ENCODE measurements around the gene U2AF2. TPM values are rescaled to one million over a fixed set of nuclear protein-coding genes. Genes with fewer than 3 reads are reported as not detected.

U2AF2 gene
- total and polyA plus RNA-seq, 2 experiments from 2014 or later = 73.1 to 233 TPM

DNA sequence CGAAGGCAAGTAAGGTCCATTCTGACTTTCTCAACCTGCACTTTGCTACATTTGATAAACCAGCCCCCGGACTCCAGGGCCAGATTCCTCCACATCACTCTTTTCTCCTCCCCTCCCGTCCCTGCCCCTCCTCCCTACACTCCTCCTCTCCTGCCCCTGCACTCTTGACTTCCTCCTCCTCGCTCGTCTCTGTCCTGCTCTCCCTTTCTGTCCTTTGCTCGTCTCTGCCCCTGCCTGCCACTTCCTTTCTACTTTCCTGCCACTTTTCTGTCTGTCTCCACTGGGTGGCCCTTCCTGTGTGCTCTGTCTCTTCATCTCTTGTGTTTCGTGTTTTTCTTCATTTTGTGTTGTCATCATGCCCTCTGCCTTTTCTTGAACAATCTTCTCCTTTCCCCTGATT is 7.0 kb downstream of the U2AF2 start:
- DNase-seq (ENCODE audit: low spot score) = no peak
- peaks cover under 1% of the 10 kb centered on the region; the same call in 2 of the 3 replicates for H3K9me3 Mint-ChIP-seq
- H3K79me2 ChIP-seq (replicated peaks; ENCODE audit: insufficient read depth) = peaks cover 94% of the 10 kb centered on the region

DNA sequence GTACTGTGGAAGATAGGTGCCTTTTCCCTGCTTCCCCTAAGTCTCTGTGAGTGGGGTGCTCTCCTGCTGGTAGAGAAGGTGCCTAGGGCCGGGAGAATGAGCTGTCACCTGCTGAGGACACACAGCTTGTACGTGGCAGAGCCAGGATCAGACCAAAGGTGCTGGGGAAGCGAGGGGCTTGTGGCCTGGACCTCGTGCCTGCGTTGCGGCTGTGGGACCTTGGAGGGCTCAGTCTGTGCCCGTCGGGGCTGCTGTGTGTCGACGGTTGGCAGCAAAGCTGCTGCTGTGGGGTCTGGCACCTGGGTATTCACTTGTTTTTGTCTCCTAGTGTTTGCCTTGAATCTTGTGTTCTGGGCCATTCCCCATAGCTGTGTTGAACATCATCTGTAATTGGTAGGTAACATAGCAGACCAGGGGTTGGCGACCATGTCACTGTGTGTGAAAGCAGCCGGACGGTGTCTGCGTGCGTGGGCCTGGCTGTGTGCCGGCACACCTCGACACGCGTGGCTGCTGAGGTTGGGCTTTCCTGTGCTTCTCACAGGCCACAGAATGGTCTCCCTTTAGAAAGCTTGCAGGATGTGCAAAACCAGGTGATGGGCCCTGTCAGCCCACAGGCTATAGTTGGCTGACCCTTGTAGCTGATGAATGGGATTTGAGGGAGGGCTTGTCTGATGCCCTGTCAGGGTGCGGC is 9.2 kb downstream of the U2AF2 start:
- Histone ChIP-seq H2AFZ (no peak overlapping the region), H3F3A (replicated peaks; ENCODE audit: low read depth) (peaks cover 9% of the 10 kb centered on the region; the same call in 1 of the 2 replicates), H3K36me3 (ENCODE audit: insufficient read depth) (peaks cover 37% of the 10 kb centered on the region), H4K20me1 (replicated peaks; ENCODE audit: insufficient read depth) (peaks cover 49% of the 10 kb centered on the region), H3K4me1 (ENCODE audit: insufficient read depth) (no peaks in the 10 kb centered on the region), H3K4me2 (no peak overlapping the region), H3K9me2 (ENCODE audit: insufficient read depth) (no peaks in the 10 kb centered on the region), H3K4me3 (no peak overlapping the region), H3K79me2 (replicated peaks; ENCODE audit: insufficient read depth) (peaks cover 94% of the 10 kb centered on the region), H3K27me3 (ENCODE audit: insufficient read depth) (no peaks in the 10 kb centered on the region), H3K27ac (ENCODE audit: low read depth) (no peak overlapping the region)
- Mint-ChIP-seq H3K27me3 (ENCODE audit: insufficient read depth, low read depth, poor library complexity) (peaks cover 19% of the 10 kb centered on the region), H3K4me1 (peaks cover 6% of the 10 kb centered on the region), H3K9me3 (peaks cover 5% of the 10 kb centered on the region; the same call in 2 of the 3 replicates), H3K27ac (no peak overlapping the region), H3K4me3 (no peak overlapping the region), H3K36me3 (ENCODE audit: low read depth) (peaks cover 90% of the 10 kb centered on the region)
- no peak for DNase-seq (ENCODE audit: low spot score)
- ATAC-seq = no peak
- TF ChIP-seq, protein P1, sequence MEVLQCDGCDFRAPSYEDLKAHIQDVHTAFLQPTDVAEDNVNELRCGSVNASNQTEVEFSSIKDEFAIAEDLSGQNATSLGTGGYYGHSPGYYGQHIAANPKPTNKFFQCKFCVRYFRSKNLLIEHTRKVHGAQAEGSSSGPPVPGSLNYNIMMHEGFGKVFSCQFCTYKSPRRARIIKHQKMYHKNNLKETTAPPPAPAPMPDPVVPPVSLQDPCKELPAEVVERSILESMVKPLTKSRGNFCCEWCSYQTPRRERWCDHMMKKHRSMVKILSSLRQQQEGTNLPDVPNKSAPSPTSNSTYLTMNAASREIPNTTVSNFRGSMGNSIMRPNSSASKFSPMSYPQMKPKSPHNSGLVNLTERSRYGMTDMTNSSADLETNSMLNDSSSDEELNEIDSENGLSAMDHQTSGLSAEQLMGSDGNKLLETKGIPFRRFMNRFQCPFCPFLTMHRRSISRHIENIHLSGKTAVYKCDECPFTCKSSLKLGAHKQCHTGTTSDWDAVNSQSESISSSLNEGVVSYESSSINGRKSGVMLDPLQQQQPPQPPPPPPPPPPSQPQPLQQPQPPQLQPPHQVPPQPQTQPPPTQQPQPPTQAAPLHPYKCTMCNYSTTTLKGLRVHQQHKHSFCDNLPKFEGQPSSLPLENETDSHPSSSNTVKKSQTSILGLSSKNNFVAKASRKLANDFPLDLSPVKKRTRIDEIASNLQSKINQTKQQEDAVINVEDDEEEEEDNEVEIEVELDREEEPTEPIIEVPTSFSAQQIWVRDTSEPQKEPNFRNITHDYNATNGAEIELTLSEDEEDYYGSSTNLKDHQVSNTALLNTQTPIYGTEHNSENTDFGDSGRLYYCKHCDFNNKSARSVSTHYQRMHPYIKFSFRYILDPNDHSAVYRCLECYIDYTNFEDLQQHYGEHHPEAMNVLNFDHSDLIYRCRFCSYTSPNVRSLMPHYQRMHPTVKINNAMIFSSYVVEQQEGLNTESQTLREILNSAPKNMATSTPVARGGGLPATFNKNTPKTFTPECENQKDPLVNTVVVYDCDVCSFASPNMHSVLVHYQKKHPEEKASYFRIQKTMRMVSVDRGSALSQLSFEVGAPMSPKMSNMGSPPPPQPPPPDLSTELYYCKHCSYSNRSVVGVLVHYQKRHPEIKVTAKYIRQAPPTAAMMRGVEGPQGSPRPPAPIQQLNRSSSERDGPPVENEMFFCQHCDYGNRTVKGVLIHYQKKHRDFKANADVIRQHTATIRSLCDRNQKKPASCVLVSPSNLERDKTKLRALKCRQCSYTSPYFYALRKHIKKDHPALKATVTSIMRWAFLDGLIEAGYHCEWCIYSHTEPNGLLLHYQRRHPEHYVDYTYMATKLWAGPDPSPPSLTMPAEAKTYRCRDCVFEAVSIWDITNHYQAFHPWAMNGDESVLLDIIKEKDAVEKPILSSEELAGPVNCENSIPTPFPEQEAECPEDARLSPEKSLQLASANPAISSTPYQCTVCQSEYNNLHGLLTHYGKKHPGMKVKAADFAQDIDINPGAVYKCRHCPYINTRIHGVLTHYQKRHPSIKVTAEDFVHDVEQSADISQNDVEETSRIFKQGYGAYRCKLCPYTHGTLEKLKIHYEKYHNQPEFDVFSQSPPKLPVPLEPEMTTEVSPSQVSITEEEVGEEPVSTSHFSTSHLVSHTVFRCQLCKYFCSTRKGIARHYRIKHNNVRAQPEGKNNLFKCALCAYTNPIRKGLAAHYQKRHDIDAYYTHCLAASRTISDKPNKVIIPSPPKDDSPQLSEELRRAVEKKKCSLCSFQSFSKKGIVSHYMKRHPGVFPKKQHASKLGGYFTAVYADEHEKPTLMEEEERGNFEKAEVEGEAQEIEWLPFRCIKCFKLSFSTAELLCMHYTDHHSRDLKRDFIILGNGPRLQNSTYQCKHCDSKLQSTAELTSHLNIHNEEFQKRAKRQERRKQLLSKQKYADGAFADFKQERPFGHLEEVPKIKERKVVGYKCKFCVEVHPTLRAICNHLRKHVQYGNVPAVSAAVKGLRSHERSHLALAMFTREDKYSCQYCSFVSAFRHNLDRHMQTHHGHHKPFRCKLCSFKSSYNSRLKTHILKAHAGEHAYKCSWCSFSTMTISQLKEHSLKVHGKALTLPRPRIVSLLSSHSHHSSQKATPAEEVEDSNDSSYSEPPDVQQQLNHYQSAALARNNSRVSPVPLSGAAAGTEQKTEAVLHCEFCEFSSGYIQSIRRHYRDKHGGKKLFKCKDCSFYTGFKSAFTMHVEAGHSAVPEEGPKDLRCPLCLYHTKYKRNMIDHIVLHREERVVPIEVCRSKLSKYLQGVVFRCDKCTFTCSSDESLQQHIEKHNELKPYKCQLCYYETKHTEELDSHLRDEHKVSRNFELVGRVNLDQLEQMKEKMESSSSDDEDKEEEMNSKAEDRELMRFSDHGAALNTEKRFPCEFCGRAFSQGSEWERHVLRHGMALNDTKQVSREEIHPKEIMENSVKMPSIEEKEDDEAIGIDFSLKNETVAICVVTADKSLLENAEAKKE (CRISPR knock-in tag; IDR thresholded peaks at IDR 0.05) = no peak

More for the DNA sequence above, 7.0 kb downstream of the U2AF2 start:
- H3K27ac ChIP-seq (ENCODE audit: low read depth) = no peak overlapping the region
- H4K20me1 ChIP-seq (replicated peaks; ENCODE audit: insufficient read depth) = peaks cover 58% of the 10 kb centered on the region
- Mint-ChIP-seq H3K36me3 (ENCODE audit: low read depth) (peaks cover 82% of the 10 kb centered on the region), H3K4me3 (no peak overlapping the region; the same call in 2 of the 3 replicates), H3K4me1 (peaks cover 24% of the 10 kb centered on the region), H3K27ac (no peak overlapping the region), H3K27me3 (ENCODE audit: insufficient read depth, low read depth, poor library complexity) (peaks cover 17% of the 10 kb centered on the region)
- no peak overlapping the region for H2AFZ ChIP-seq
- H3F3A ChIP-seq (replicated peaks; ENCODE audit: low read depth) = peaks cover 8% of the 10 kb centered on the region; the same call in 1 of the 2 replicates
- TF ChIP-seq ZNF114 (CRISPR knock-in tag; IDR thresholded peaks at IDR 0.05) (no peak), JUNB (IDR thresholded peaks at IDR 0.05; ENCODE audit: unreplicated experiment) (no peak), POLR2AphosphoS5 (IDR thresholded peaks at IDR 0.05; ENCODE audit: low read depth) (no peak), NANOG (IDR thresholded peaks at IDR 0.05; ENCODE audit: borderline replicate concordance) (no peak), ZNF331 (CRISPR knock-in tag; IDR thresholded peaks at IDR 0.05; ENCODE audit: low read depth) (no peak), STAT1 (IDR thresholded peaks at IDR 0.05; ENCODE audit: unreplicated experiment) (no peak), EZH2phosphoT487 (IDR thresholded peaks at IDR 0.05; ENCODE audit: unreplicated experiment) (no peak), CREB1 (CRISPR knock-in tag; IDR thresholded peaks at IDR 0.05; ENCODE audit: low read depth) (no peak)
- TF ChIP-seq, protein P2, sequence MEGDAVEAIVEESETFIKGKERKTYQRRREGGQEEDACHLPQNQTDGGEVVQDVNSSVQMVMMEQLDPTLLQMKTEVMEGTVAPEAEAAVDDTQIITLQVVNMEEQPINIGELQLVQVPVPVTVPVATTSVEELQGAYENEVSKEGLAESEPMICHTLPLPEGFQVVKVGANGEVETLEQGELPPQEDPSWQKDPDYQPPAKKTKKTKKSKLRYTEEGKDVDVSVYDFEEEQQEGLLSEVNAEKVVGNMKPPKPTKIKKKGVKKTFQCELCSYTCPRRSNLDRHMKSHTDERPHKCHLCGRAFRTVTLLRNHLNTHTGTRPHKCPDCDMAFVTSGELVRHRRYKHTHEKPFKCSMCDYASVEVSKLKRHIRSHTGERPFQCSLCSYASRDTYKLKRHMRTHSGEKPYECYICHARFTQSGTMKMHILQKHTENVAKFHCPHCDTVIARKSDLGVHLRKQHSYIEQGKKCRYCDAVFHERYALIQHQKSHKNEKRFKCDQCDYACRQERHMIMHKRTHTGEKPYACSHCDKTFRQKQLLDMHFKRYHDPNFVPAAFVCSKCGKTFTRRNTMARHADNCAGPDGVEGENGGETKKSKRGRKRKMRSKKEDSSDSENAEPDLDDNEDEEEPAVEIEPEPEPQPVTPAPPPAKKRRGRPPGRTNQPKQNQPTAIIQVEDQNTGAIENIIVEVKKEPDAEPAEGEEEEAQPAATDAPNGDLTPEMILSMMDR (conservative IDR thresholded peaks at IDR 0.05; ENCODE audit: low read depth in 2 of 2) = no peak
- TF ChIP-seq, protein P3, sequence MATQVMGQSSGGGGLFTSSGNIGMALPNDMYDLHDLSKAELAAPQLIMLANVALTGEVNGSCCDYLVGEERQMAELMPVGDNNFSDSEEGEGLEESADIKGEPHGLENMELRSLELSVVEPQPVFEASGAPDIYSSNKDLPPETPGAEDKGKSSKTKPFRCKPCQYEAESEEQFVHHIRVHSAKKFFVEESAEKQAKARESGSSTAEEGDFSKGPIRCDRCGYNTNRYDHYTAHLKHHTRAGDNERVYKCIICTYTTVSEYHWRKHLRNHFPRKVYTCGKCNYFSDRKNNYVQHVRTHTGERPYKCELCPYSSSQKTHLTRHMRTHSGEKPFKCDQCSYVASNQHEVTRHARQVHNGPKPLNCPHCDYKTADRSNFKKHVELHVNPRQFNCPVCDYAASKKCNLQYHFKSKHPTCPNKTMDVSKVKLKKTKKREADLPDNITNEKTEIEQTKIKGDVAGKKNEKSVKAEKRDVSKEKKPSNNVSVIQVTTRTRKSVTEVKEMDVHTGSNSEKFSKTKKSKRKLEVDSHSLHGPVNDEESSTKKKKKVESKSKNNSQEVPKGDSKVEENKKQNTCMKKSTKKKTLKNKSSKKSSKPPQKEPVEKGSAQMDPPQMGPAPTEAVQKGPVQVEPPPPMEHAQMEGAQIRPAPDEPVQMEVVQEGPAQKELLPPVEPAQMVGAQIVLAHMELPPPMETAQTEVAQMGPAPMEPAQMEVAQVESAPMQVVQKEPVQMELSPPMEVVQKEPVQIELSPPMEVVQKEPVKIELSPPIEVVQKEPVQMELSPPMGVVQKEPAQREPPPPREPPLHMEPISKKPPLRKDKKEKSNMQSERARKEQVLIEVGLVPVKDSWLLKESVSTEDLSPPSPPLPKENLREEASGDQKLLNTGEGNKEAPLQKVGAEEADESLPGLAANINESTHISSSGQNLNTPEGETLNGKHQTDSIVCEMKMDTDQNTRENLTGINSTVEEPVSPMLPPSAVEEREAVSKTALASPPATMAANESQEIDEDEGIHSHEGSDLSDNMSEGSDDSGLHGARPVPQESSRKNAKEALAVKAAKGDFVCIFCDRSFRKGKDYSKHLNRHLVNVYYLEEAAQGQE (IDR thresholded peaks at IDR 0.05; ENCODE audit: unreplicated experiment) = no peak
- H3K27me3 ChIP-seq (ENCODE audit: insufficient read depth) = no peaks in the 10 kb centered on the region
- ATAC-seq = no peak
- H3K9me2 ChIP-seq (ENCODE audit: insufficient read depth) = no peaks in the 10 kb centered on the region
- peaks cover 17% of the 10 kb centered on the region for H3K4me1 ChIP-seq (ENCODE audit: insufficient read depth)
- H3K4me2 ChIP-seq = no peak overlapping the region
- peaks cover 32% of the 10 kb centered on the region for H3K36me3 ChIP-seq (ENCODE audit: insufficient read depth)
- no peak overlapping the region for H3K4me3 ChIP-seq

All from GM23338 (cell line).